ENCODE measurements around the gene GJA5. TPM values are rescaled to one million over a fixed set of nuclear protein-coding genes. Genes with fewer than 3 reads are reported as not detected.

Gene GJA5
- total RNA-seq, 4 donors from 2014 or later, result 9.8 to 14.6 (median 12.0) TPM

DNA sequence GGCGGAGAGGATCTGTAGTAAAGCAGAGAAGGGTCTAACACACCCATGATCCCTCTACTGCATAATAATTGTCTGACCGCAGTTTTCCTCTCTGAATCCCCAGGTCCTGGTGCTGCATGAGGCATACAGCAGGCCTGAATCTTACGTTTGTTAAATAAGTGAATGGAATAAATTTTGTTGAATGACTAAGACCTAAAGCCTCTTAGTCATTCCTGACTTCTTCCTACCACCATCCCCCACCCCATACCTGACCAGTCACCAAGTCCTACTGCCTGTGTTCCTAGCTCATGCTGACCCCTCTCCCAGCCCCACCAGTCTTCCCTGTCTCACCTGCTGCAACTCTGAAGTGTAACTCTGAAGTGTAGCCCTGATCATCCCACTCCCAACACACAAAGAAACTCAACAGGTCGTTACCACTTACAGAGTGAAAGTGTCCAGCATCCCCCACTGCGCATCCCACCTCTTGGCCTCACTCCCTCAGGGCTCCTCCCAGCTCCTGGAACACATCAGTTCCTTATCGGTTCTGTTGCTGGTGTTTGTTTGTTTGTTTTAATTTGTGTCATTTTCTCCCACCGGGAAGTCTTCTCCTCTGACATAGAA lies 9.7 kb downstream of the GJA5 start:
- no peak for TF ChIP-seq POLR2AphosphoS5 (IDR thresholded peaks at IDR 0.05)
- TF ChIP-seq, protein P1, sequence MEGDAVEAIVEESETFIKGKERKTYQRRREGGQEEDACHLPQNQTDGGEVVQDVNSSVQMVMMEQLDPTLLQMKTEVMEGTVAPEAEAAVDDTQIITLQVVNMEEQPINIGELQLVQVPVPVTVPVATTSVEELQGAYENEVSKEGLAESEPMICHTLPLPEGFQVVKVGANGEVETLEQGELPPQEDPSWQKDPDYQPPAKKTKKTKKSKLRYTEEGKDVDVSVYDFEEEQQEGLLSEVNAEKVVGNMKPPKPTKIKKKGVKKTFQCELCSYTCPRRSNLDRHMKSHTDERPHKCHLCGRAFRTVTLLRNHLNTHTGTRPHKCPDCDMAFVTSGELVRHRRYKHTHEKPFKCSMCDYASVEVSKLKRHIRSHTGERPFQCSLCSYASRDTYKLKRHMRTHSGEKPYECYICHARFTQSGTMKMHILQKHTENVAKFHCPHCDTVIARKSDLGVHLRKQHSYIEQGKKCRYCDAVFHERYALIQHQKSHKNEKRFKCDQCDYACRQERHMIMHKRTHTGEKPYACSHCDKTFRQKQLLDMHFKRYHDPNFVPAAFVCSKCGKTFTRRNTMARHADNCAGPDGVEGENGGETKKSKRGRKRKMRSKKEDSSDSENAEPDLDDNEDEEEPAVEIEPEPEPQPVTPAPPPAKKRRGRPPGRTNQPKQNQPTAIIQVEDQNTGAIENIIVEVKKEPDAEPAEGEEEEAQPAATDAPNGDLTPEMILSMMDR (IDR thresholded peaks at IDR 0.05), result no peak
- no peak for TF ChIP-seq POLR2A (IDR thresholded peaks at IDR 0.05; ENCODE audit: low read depth)
- TF ChIP-seq EP300 (IDR thresholded peaks at IDR 0.05), result no peak
- peak; percentile 89 for DNase-seq (ENCODE audit: extremely low spot score)
- Histone ChIP-seq H3K27ac (replicated peaks in 1 of 4) (no peak overlapping the region), H3K4me3 (no peak overlapping the region), H3K4me1 (no peaks in the 10 kb centered on the region), H3K9me3 (no peaks in the 10 kb centered on the region), H3K27me3 (no peaks in the 10 kb centered on the region), H3K36me3 (no peaks in the 10 kb centered on the region)
- intact Hi-C loops (cut with DNase I), result no loop called here
- 82% methylated on average over 7 of the region's 7 CpGs for WGBS

DNA sequence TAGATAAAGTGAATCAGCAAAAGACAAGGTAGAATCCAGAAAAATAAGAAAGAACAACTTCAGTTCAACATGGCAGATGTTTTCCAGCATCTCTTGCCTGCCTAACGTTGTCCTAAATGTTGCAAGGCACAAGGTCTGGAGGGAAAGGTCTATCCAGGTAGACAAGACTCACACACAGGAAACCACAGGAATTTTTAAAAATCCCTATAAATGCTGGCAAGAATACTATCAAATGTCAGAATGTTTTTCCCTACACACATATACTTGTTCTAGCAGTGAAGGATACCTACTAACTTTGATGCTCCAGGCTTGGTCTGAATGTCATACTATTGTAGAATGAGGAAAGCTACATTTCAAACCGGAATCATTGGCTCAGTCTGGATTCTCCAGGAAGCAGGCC lies 10.6 kb downstream of the GJA5 start:
- 88% methylated on average over 2 of the region's 2 CpGs for WGBS

DNA sequence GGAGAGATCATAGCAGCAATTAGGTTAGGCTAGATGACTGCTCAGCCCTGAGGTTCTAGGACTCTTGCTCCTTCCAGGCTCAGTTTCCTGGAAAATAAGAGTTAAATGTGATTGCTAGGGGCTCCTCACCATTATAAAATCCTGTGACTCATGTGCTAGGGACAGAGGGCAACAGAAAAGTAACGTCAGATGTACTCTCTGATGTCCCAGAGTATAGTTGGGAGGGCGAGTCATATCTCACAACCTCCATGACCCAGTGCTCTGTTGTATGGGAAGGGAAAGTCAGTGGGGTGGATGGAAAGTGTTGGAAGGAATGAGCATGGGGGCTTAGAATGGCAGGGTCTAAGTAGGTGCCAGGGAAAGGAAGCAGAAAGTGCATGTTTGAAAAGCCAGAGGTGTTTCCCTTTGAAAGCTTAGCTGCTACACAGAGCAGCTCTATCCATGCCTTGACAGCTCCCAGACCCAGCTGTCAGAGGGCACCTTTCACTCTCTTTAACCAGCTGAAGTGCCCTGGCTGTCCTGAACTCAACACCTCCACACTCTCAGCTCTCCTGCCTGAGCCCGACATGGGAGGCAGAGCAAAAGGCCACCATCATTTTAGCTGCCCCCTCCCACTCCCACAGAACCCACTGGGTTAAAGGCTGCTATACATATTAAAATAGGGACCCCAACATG lies 11.6 kb downstream of the GJA5 start:
- Histone ChIP-seq H3K36me3 (no peaks in the 10 kb centered on the region), H3K27ac (replicated peaks in 1 of 4) (no peak overlapping the region), H3K27me3 (no peaks in the 10 kb centered on the region), H3K9me3 (no peaks in the 10 kb centered on the region), H3K4me1 (no peaks in the 10 kb centered on the region), H3K4me3 (no peak overlapping the region)
- intact Hi-C loops (cut with DNase I), result no loop called here
- peak; percentile 64 for DNase-seq (ENCODE audit: extremely low spot score)
- WGBS, result 90% methylated on average over 3 of the region's 3 CpGs
- TF ChIP-seq, protein P1 (IDR thresholded peaks at IDR 0.05), result no peak
- TF ChIP-seq EP300 (IDR thresholded peaks at IDR 0.05) (no peak), POLR2AphosphoS5 (IDR thresholded peaks at IDR 0.05) (no peak), POLR2A (IDR thresholded peaks at IDR 0.05; ENCODE audit: low read depth) (no peak)

More for the DNA sequence above, 10.6 kb downstream of the GJA5 start:
- Histone ChIP-seq H3K4me1 (no peaks in the 10 kb centered on the region), H3K27ac (replicated peaks in 1 of 4) (no peak overlapping the region), H3K9me3 (no peaks in the 10 kb centered on the region), H3K36me3 (no peaks in the 10 kb centered on the region), H3K4me3 (no peak overlapping the region), H3K27me3 (no peaks in the 10 kb centered on the region)
- TF ChIP-seq, protein P1 (IDR thresholded peaks at IDR 0.05), result no peak
- TF ChIP-seq POLR2AphosphoS5 (IDR thresholded peaks at IDR 0.05) (no peak), POLR2A (IDR thresholded peaks at IDR 0.05; ENCODE audit: low read depth) (no peak)
- DNase-seq (ENCODE audit: extremely low spot score), result peak; percentile 80
- intact Hi-C loops (cut with DNase I), result no loop called here

DNA sequence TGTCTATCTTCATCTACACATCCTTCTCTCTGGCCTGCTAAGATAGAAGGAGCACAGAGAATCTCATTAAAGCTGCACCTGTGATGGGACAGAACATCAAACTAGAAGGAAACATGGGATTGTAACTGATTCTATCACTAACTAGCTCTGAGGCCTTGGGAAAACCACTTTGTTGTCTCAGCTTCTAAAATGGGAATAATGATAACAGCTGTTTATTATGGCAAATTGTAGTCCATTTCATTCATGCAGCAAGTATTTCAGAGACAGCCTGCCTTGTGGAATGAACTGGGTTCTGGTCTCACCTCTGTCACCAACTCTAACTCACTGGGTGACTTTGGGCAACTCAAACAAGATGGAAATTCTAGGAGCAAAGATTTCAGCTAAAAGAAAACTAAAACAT lies 12.4 kb downstream of the GJA5 start:
- Histone ChIP-seq H3K9me3 (no peaks in the 10 kb centered on the region), H3K36me3 (no peaks in the 10 kb centered on the region), H3K27me3 (no peaks in the 10 kb centered on the region), H3K4me1 (no peaks in the 10 kb centered on the region), H3K27ac (replicated peaks in 1 of 4) (no peak overlapping the region), H3K4me3 (no peak overlapping the region)
- TF ChIP-seq, protein P1 (IDR thresholded peaks at IDR 0.05), result no peak
- TF ChIP-seq POLR2AphosphoS5 (IDR thresholded peaks at IDR 0.05) (no peak), POLR2A (IDR thresholded peaks at IDR 0.05; ENCODE audit: low read depth) (no peak), EP300 (IDR thresholded peaks at IDR 0.05) (no peak)
- intact Hi-C loops (cut with DNase I), result no loop called here
- no peak for DNase-seq (ENCODE audit: extremely low spot score)
